Measurements from ENCODE around the gene SCYGR2.

- no peak for TF ChIP-seq CTCF (IDR thresholded peaks at IDR 0.05)
- no peak for TF ChIP-seq ZFX (IDR thresholded peaks at IDR 0.05; ENCODE audit: borderline replicate concordance)
Measured at GRCh38 chr2:227562581-227562980, 36.1 kb upstream of the SCYGR2 start.

All from 22Rv1 (cell line).